ENCODE data around the gene NXPH1.

DNA sequence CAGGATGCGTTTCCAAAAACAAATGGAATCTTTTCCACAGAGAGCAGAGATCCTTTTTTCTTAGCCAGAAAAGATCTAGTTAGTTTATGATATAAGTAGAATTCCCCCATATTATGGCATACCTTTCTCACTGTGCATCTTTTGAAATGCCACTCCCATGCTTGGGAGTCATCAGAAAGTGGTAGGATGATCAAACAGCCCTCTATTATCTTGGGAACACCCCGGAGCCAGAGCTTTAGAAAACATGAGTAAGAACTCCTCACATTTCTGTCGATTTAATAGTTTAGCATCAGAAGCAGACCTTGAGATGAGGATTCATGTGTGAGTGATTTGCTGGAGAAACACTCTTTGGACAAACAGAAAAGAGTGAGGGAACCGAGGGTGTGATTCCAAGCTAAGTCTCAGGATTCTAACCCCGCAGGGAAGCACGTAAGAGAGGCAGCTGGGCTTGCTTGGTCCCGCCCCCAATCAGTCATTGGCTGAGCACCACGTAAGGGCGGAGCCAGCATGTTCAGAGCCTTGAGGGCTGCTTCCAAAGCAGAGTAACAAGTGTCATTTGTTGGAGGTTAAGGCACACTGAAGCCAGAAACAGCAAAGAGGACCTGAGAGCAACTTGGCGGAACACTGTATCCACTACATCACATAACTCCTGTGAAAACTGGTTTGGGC, 43.7 kb upstream of the NXPH1 start:
- TF ChIP-seq, protein P1, sequence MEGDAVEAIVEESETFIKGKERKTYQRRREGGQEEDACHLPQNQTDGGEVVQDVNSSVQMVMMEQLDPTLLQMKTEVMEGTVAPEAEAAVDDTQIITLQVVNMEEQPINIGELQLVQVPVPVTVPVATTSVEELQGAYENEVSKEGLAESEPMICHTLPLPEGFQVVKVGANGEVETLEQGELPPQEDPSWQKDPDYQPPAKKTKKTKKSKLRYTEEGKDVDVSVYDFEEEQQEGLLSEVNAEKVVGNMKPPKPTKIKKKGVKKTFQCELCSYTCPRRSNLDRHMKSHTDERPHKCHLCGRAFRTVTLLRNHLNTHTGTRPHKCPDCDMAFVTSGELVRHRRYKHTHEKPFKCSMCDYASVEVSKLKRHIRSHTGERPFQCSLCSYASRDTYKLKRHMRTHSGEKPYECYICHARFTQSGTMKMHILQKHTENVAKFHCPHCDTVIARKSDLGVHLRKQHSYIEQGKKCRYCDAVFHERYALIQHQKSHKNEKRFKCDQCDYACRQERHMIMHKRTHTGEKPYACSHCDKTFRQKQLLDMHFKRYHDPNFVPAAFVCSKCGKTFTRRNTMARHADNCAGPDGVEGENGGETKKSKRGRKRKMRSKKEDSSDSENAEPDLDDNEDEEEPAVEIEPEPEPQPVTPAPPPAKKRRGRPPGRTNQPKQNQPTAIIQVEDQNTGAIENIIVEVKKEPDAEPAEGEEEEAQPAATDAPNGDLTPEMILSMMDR (optimal IDR thresholded peaks at IDR 0.05 in 1 of 3, IDR thresholded peaks at IDR 0.05 in 1 of 3, conservative IDR thresholded peaks at IDR 0.05 in 1 of 3; ENCODE audit: extremely low read depth in 1 of 3, insufficient read depth in 2 of 3, low read length in 3 of 3) = no peak
- TF ChIP-seq EZH2 (IDR thresholded peaks at IDR 0.05; ENCODE audit: low read length) = no peak

Measured in keratinocyte (primary cell).